ES-I3 (cell line): ENCODE results near the gene AMIGO2.

Experiments
- H3K36me3 ChIP-seq: 2 replicates; pipeline ENCODE4 v1.6.1; 2013; ENCODE audit warnings: mild to moderate bottlenecking, low read length, control low read depth, moderate library complexity; ENCODE audit not compliant: insufficient read depth
- H3K4me1 ChIP-seq: 2 replicates; pipeline ENCODE4 v1.6.1; 2013; ENCODE audit warnings: mild to moderate bottlenecking, control low read depth, low read length; ENCODE audit not compliant: insufficient read depth
- H3K9ac ChIP-seq: 2 replicates; pipeline ENCODE4 v1.6.1; 2013; ENCODE audit warnings: low read depth, mild to moderate bottlenecking, low read length, moderate library complexity
- H3K9me3 ChIP-seq: 2 replicates; pipeline ENCODE4 v1.6.1; 2013; ENCODE audit warnings: mild to moderate bottlenecking, low read length, moderate library complexity; ENCODE audit not compliant: control insufficient read depth, insufficient read depth

Gene AMIGO2

DNA sequence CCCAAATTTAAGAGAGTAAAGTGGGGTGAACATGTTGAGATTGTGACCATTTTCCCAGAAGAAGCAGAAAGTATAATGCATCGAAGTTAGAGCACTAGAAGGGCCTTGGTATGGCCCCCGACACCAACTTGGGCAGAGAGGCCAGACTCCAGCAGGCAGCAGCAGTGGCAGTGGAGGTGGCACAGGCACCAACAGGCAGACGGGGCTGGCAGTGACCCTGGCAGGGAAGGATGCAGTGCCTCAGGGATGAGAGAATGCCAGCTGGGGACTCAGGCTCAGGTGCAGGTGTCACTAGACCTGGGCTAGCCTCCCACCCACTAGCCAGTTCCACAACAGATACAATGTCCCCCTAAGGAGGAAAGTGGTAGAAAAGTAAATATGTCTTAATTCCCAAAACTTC lies 27.7 kb upstream of the AMIGO2 start:
- H3K9me3 ChIP-seq: no peaks in the 10 kb centered on the region
- no peaks in the 10 kb centered on the region for H3K4me1 ChIP-seq
- no peaks in the 10 kb centered on the region for H3K36me3 ChIP-seq
- no peak overlapping the region for H3K9ac ChIP-seq

DNA sequence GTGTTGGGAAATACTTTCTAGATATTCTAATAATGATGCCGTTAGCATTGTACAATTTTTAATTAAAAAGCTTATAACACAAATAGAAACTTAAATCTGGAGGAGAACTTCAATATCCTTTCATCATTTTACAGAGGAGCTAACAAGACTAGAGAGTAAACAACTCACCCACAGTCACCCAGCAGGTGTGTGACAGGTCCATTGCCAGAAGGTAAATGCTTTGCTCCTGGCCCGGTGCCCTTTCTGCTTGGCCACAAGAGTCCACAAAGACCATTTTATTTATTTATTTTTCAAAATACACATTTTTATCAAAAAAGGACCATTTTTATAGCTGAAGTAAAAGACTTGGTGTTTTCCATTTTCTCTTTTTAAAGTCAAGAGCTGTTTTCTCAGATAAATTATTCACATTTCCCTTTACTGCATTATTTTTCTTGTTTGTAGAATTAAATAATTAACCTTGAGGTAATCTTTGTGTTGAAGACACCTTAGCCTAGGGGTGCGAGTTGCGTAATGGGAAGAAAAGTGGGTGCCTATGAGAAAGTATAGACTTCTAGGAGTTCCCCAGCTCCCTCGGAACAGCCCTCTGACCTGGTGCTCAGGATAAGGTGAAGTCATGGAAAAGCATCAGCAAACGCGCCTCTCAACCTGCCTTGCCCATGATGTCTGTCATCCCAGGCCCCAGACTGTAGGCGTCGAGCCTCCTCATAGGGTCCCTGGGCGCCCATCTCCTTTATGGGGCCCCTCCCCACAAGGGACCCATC lies 26.3 kb upstream of the AMIGO2 start:
- H3K9ac ChIP-seq: no peak overlapping the region
- H3K9me3 ChIP-seq: no peaks in the 10 kb centered on the region
- no peaks in the 10 kb centered on the region for H3K4me1 ChIP-seq
- no peaks in the 10 kb centered on the region for H3K36me3 ChIP-seq

DNA sequence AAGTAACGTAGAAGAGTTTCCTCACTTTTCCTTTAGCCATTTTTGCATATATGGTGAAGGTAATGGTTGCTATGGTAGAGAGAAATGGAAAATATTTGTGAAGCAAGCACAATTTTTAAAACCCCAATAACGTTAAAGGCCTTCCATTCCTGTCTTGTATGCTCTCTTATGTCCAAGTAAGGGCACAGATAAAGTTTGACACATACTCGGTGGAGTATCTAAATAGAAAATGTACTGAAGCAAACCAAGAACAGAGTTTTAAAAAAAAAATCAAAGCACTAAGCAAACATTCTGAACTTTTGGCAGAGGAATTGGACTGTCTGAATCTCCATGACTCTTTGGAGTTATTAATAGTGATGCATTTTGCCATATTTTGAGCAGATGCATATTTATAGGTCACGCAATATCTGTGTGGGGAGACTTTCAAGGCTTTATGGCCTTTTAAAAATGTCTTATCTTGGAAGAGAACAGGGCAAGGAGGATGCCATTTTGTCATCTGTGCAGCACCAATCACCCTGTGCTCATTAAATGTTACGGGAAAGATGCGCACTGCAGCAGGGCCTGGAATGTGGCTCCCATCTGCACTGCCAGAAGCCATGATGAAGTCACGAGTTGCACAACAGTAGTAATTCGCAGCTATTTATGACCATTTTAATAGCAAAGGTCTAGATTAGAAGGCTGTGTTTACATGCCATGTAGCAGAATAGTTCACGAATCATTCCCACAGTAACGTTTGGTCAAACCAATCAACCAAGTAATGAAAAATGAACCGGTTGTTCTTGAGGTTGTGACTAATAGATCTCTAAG lies 23.3 kb upstream of the AMIGO2 start:
- Histone ChIP-seq H3K4me1 (no peaks in the 10 kb centered on the region), H3K9me3 (no peaks in the 10 kb centered on the region), H3K36me3 (no peaks in the 10 kb centered on the region), H3K9ac (no peak overlapping the region)

DNA sequence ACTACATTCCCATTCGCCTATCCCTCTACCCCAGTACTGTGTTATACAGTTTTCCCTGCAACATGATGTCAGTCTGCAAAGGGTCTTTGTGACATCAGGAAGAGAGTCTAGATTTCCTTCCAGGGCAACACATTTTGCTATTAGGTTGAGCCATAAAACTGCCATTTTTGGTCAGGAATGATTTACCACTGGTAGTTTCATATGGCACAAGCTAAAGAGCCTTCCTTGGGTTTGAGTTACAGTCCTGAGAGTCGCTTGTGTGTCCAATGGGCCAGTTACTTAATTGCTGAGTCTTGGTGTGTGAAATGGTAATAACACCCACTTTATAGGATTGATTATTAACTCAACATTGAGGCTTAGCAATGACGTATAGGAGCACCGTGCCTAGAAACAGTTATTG lies 22.6 kb upstream of the AMIGO2 start:
- H3K36me3 ChIP-seq: no peaks in the 10 kb centered on the region
- no peaks in the 10 kb centered on the region for H3K9me3 ChIP-seq
- H3K4me1 ChIP-seq: no peaks in the 10 kb centered on the region
- no peak overlapping the region for H3K9ac ChIP-seq

DNA sequence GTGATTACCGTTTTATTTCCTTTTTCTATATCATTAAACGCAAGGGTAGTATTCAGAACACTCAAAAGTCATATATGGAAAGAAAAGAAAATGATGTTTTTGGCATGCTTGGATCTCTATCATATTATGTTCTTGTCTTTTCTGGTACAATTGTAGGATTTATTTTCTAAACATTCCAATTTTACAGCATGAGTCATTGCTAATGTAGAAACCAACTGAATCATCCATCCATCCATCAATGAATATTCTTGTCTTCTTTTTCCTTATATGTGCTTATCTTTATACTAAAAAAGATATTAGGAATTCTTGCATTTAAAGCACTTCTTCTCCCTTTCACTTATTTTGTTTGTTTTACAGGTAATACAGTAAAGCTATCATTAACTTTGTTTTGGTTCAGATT lies 20.4 kb upstream of the AMIGO2 start:
- H3K9ac ChIP-seq: no peak overlapping the region
- no peaks in the 10 kb centered on the region for H3K4me1 ChIP-seq
- H3K9me3 ChIP-seq: no peaks in the 10 kb centered on the region
- H3K36me3 ChIP-seq: no peaks in the 10 kb centered on the region

DNA sequence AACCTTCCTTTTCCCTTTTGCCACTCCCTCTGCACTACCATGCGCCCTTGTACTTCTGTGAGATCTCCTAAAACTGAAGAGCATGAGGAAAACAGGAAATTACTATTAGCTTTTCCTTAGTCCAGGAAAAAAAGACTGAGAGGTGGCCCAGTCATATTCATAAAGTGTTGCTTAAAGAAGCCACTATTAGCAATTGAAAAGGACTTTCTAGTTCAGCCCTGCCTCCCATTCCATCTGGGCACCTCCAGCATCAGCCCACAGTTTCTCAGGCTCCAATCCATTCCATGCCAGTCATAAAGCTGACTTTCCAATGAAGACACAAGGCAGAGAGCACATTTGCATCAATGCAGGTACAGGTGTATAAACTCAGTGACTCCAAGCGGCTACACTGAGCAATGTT lies 19.9 kb upstream of the AMIGO2 start:
- H3K36me3 ChIP-seq: no peaks in the 10 kb centered on the region
- H3K9ac ChIP-seq: no peak overlapping the region
- H3K4me1 ChIP-seq: no peaks in the 10 kb centered on the region
- H3K9me3 ChIP-seq: no peaks in the 10 kb centered on the region

DNA sequence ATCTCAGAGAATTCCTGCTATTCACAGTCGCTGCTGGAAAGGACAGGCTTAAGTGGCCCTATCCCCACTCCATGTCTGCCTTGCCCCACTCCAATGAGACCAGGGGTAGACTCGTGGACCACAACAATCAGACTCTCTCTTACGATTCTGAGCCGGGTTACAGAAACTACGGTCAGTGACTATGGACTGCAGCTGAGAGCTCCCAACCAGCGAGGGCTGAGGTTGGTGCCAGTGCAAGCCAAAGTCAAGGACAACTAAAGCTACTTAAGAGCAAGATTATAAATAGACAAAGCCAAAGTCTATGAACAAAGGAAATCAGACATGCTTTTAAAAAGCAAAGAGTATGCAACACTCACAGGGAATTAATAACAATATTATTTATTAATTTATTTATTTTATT lies 18.3 kb upstream of the AMIGO2 start:
- Histone ChIP-seq H3K9ac (no peak overlapping the region), H3K9me3 (no peaks in the 10 kb centered on the region), H3K36me3 (no peaks in the 10 kb centered on the region), H3K4me1 (no peaks in the 10 kb centered on the region)

DNA sequence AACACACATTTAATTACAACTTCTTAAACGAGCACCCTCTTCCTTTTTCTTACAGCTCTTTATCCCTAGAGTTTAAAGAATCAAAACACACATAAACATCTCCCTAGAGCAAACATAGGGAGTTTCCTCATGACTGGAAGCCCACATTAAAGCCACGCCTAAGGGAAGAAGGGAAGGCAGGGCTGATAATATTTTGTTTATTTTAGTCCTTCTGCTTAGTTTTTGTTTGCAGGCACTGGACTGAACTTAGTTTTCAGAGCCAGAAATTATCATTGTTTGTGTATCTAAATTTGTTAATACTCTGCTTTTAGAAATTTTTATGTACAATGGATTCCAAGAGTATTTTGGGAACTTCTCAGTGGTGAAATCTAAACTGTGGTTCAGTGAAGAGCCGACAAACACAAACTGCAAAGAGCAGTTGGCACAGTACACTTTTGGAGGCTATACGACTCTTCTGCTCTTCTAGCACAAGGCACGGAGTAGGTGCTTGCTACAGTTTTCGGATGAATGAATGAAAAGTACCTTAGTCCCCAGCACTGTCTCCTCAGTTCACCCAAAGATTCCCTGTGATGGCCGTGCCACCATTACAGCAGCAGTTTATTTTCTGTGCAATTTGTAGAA lies 17.6 kb upstream of the AMIGO2 start:
- Histone ChIP-seq H3K4me1 (no peaks in the 10 kb centered on the region), H3K9ac (no peak overlapping the region), H3K9me3 (no peaks in the 10 kb centered on the region), H3K36me3 (no peaks in the 10 kb centered on the region)

DNA sequence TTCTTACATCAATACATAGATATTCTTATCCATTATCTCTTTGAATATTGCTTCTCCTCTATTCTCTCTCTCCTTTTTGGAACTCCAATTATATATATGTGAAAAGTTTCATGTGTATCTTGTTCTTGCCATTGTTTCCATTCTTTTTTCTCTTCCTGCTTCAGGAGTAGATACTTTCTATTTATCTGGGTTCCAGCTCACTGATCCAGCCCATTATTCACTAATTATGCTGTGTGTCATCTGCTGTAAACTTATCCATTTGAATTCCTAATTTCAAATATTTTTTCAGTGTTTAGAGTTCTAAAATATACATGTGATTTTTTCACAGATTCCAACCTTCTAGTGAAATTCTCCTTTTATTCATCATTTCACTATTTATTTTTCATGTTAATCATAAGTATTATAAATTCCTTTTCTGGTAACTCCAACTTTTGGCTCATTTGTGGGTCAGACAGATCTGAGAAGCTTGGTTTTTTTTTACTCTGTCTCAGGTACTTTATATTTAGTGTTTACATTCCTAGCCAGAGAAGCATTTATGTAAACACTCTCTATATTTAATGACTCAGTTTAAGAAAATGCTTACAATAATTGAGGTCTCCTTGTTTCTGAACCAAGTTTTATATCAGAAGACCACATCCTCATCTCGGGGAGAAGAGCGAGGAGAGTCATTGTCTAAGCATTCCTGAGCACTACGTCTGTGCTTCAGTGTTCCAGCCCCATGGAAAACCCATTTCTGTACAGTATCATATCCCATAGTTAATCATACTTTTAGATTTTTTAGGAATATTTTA lies 15.9 kb upstream of the AMIGO2 start:
- no peaks in the 10 kb centered on the region for H3K36me3 ChIP-seq
- no peak overlapping the region for H3K9ac ChIP-seq
- no peaks in the 10 kb centered on the region for H3K4me1 ChIP-seq
- no peaks in the 10 kb centered on the region for H3K9me3 ChIP-seq

DNA sequence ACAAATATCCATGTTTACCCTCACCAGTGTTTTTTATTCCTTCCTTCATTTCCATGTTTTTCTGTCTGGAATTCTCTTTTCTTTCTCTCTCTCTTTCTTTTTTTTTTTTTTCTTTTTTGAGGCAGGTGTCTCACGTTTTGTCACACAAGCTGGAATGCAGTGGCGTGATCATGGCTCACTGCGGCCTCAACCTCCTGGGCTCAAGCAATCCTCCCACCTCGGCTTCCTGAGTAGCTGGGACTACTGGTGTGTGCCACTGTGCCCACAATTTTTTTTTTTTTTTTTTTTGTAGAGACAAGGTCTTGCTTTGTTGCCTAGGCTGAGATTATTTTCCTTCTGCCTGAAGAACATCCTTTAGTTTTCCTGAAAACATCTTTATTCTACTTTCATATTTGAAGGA lies 15.0 kb upstream of the AMIGO2 start:
- no peaks in the 10 kb centered on the region for H3K36me3 ChIP-seq
- no peak overlapping the region for H3K9ac ChIP-seq
- H3K4me1 ChIP-seq: no peaks in the 10 kb centered on the region
- no peaks in the 10 kb centered on the region for H3K9me3 ChIP-seq

DNA sequence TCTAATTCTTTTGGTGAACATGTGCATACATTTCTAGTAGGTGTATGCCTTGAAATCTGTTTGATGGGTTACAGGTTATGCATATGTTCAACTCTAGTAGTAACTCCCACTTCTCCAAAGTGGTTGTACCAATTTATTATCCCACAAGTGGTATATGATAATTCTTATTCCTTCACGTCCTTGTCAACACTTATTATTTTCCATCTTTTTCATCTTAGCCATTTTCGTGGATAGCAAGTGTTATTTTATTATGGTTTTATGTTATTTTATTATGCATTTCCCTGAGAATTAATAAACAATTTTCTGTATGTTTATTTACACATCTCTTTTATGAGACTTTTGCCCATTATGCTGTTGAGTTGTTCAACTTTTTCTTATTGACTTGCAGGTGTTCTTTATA lies 11.2 kb upstream of the AMIGO2 start:
- Histone ChIP-seq H3K4me1 (peaks cover 16% of the 10 kb centered on the region), H3K36me3 (no peaks in the 10 kb centered on the region)

DNA sequence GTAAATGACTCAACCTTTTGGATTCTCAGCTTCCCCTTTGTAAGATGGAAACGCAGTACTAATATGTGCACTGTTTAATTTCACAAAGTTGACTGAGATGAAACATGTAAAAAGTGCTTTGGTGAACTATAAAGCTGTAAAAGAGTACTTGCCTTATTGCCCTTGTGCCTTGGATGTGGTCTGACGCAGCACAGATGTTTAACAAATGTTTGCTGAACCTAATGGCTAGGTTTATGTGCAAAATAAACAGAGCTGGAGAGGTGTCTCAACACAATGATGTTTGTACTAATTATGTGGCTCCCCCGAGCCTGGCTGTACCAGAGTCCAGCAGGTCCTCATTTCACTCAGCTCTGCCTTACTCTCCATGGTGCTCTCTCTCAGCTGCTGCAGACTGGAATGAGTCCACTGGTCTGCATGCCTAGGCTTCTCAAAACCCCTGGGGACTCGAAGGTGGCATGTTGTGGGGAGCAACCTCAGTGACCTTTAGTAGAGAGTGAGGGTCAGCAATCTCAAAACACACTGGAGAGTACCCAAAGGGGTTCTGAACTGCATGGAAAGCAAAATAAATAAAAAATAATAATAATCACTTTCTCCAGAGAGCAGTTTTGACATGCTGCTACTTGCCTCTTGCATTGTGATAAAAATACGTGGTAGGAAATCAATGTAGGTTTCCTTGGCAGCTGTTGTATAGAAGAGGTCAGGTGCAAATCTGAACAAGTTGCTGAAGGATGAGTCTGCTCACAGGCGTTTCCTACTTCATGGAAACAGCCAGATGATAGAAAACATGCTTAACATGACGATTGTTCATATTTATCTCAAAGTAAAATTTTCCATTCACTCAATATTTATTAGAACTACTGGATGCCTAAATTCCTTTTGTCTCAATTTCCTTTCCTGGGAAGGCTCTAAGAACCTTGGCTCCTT lies 8.5 kb upstream of the AMIGO2 start:
- H3K9me3 ChIP-seq: no peaks in the 10 kb centered on the region
- H3K4me1 ChIP-seq: peaks cover 31% of the 10 kb centered on the region
- H3K36me3 ChIP-seq: no peaks in the 10 kb centered on the region
- H3K9ac ChIP-seq: no peak overlapping the region

More for the DNA sequence above, 11.2 kb upstream of the AMIGO2 start:
- Histone ChIP-seq H3K9ac (no peak overlapping the region), H3K9me3 (no peaks in the 10 kb centered on the region)

DNA sequence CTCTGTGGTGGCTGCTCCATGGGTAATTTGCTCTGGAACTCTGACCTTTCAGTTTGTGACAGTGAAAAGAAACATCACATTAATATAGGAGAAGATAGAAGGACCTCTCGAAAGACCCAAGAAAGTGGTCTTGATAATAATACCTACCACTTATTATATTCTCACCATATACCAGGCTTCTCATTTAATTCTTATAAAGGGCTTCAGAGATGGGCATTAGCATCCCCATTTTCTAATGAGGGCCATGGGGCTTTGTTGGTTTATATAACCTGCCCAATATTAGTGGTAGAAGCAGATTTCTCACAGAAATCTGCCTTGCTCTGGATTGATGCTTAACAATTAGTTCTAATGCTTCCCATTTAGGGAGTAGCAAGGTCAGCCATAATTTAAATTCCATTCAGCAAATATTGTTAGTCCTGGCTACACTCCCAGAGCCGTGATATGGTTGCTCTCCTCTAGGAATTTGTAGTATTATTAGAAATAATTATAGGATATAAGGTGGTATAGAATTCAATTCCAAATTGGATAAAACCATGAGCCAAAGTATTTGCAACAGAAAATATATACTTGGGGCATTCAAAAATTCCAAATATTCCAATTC lies 7.4 kb upstream of the AMIGO2 start:
- Histone ChIP-seq H3K4me1 (peaks cover 35% of the 10 kb centered on the region), H3K36me3 (no peaks in the 10 kb centered on the region), H3K9me3 (no peaks in the 10 kb centered on the region), H3K9ac (no peak overlapping the region)
